NCI-H1048 (cell line): Measurements from ENCODE around the gene PCDHB7.
"Not testable (repeated sequence)": the region's sequence is repeated elsewhere in the genome, so short reads cannot be mapped to it uniquely, and the experiment has no call there.

ENCODE experiments used
- DNase-seq: peaks from one replicate; lab custom pipeline; 2025; lab: John Stamatoyannopoulos, UW

PCDHB7 gene

DNA sequence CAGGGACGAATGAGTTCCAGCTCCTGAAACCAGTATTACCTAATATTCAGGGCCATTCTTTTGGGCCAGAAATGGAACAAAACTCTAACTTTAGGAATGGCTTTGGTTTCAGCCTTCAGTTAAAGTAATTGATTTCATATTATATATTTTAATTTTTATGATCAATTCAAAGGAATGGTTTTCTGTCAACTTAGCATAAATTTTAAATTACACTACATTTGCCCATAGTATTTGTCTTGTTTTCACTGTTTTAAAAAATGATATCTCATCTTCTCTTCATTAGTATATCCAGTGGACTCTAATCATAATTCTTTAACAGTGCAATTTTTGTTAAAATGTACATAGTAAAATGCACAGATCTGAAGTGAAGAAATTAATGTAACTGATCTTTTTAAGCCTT is 7.9 kb downstream of the PCDHB7 start:
- DNase-seq: no peak

DNA sequence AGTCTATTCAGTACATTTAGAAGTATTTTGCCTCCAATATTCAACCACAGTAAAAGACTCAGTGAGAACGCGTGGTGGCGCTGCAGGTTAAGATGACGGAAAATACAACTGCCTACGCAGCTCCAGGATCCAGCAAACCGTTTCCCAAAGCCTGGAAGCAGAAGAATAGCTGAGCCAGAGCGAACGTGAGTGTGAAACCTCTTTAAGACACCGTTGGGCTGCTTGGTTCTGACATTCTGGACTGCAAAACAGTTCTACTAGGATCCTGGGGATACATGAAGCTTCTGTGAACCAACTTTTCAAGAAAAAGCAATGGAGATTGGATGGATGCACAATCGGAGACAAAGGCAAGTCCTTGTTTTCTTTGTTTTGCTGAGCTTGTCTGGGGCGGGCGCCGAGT is 9.8 kb downstream of the PCDHB7 start, which contains the start of gene PCDHB16:
Gene PCDHB16, plus strand, starts transcription at position 140 of the 400 bp plus-strand sequence. Its CDS starts 173 bp downstream, at position 313.
- no peak for DNase-seq

DNA sequence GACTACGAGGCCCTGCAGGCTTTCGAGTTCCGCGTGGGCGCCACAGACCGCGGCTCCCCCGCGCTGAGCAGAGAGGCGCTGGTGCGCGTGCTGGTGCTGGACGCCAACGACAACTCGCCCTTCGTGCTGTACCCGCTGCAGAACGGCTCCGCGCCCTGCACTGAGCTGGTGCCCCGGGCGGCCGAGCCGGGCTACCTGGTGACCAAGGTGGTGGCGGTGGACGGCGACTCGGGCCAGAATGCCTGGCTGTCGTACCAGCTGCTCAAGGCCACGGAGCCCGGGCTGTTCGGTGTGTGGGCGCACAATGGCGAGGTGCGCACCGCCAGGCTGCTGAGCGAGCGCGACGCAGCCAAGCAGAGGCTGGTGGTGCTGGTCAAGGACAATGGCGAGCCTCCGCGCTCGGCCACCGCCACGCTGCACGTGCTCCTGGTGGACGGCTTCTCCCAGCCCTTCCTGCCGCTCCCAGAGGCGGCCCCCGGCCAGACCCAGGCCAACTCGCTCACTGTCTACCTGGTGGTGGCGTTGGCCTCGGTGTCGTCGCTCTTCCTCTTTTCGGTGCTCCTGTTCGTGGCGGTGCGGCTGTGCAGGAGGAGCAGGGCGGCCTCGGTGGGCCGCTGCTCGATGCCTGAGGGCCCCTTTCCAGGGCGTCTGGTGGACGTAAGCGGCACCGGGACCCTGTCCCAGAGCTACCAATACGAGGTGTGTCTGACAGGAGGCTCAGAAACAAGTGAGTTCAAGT is 11.8 kb downstream of the PCDHB7 start:
- DNase-seq: not testable (repeated sequence)

DNA sequence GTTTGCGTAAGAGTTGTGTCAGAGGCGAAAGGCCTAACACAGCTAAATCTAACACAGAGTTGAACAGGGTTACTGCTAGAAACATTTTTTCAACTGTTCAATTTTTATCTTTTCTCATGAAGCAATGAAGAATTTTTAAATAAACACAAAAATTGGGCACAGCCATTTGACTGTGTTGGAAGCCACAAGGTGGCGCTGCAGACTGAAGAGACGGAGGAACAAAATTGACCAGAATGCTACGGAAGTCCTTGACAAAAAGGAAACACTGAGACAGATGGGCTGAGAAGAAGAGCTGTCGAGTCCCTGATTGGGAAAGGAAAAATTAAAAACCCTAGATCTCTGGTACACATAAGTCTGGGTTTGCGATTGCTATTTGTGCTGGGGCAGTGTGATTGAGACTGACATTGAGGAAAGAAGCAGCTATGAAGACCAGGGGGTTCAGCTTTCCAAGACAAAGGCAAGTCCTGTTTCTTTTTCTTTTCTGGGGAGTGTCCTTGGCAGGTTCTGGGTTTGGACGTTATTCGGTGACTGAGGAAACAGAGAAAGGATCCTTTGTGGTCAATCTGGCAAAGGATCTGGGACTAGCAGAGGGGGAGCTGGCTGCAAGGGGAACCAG is 14.6 kb downstream of the PCDHB7 start, which contains the start of gene PCDHB9:
Gene PCDHB9, plus strand, starts transcription at position 265 of the 616 bp plus-strand sequence. Its CDS starts 158 bp downstream, at position 423.
- no peak for DNase-seq

DNA sequence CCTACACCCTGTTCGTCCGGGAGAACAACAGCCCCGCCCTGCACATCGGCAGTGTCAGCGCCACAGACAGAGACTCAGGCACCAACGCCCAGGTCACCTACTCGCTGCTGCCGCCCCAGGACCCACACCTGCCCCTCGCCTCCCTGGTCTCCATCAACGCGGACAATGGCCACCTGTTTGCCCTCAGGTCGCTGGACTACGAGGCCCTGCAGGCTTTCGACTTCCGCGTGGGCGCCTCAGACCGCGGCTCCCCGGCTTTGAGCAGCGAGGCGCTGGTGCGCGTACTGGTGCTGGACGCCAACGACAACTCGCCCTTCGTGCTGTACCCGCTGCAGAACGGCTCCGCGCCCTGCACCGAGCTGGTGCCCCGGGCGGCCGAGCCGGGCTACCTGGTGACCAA is 16.2 kb downstream of the PCDHB7 start:
- DNase-seq: not testable (repeated sequence)

DNA sequence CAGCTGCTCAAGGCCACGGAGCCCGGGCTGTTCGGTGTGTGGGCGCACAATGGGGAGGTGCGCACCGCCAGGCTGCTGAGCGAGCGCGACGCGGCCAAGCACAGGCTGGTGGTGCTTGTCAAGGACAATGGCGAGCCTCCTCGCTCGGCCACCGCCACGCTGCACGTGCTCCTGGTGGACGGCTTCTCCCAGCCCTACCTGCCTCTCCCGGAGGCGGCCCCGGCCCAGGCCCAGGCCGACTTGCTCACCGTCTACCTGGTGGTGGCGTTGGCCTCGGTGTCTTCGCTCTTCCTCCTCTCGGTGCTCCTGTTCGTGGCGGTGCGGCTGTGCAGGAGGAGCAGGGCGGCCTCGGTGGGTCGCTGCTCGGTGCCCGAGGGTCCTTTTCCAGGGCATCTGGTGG is 16.7 kb downstream of the PCDHB7 start:
- not testable (repeated sequence) for DNase-seq

DNA sequence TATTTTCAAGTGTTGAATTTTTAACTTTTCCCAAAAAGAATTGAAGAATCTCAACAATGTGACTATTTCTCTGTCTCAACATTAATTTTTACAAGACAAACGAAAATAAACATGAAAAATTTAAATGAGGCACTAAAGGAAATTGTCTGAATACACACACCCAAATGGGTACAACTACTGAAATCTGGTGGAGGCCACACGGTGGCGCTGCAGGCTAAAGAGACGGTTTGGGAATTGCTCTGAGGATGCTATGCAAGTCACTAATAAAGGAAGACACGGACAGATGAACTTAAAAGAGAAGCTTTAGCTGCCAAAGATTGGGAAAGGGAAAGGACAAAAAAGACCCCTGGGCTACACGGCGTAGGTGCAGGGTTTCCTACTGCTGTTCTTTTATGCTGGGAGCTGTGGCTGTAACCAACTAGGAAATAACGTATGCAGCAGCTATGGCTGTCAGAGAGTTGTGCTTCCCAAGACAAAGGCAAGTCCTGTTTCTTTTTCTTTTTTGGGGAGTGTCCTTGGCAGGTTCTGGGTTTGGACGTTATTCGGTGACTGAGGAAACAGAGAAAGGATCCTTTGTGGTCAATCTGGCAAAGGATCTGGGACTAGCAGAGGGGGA is 19.8 kb downstream of the PCDHB7 start, which contains the start of gene PCDHB10:
Gene PCDHB10, plus strand, starts transcription at position 244 of the 616 bp plus-strand sequence. Its CDS starts 200 bp downstream, at position 444.
- DNase-seq: no peak

DNA sequence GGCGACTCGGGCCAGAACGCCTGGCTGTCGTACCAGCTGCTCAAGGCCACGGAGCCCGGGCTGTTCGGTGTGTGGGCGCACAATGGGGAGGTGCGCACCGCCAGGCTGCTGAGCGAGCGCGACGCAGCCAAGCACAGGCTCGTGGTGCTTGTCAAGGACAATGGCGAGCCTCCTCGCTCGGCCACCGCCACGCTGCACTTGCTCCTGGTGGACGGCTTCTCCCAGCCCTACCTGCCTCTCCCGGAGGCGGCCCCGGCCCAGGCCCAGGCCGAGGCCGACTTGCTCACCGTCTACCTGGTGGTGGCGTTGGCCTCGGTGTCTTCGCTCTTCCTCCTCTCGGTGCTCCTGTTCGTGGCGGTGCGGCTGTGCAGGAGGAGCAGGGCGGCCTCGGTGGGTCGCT is 21.9 kb downstream of the PCDHB7 start:
- not testable (repeated sequence) for DNase-seq

DNA sequence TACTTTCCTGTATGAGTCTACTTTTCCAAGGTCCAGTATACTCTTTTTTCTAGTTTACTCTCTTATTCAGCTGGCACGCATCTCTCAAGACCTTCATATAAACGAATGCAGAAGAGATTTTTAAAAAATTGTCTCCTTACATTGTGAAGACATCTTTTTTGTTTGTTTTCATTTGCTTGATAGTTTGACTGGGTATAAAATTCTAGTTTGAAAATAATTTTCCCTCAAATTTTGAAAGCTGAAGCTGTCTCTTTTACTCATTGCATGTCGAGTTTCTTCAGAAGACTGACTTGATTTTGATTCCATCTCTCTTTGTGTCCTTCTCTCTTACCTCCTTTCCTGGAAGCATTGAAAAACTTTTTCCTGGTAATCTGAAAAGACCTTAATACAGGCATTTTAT is 23.9 kb downstream of the PCDHB7 start:
- DNase-seq: no peak

DNA sequence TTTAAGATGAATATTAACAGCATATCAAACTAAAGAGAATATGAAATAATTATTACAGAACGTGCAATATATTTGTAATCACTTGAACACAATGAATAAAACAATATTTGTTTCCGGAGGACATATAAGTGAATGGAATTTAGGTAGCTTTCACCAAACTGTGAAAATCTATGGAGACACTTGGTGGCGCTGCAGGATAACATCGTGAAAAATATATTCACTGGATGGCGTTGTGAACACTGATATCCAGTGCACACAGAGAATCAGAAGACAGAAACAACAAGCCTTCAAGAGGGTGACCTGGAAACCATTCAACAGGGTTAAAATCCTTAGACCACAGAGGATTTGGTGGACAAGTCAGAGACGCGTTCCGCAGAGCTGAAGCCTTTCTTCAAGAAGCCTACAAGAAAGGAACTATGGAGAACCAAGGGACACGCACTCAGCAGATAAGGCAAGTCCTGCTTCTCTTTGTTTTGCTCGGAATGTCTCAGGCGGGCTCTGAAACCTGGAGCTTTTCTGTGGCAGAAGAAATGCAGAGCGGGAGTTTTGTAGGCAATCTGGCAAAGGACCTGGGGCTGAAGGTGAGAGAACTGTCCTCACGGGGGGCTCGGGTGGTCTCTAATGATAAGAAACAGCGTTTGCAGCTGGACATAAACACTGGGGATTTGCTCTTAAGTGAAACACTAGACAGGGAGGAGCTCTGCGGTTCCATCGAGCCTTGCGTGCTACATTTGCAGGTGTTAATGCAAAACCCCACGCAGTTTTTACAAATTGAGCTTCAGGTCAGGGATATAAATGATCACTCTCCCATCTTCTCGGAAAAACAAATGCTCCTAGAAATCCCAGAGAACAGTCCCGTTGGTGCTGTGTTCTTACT is 27.2 kb downstream of the PCDHB7 start, which contains the start of gene PCDHB11:
Gene PCDHB11, plus strand, starts transcription at position 269 of the 877 bp plus-strand sequence. Its CDS starts 148 bp downstream, at position 417.
- no peak for DNase-seq

DNA sequence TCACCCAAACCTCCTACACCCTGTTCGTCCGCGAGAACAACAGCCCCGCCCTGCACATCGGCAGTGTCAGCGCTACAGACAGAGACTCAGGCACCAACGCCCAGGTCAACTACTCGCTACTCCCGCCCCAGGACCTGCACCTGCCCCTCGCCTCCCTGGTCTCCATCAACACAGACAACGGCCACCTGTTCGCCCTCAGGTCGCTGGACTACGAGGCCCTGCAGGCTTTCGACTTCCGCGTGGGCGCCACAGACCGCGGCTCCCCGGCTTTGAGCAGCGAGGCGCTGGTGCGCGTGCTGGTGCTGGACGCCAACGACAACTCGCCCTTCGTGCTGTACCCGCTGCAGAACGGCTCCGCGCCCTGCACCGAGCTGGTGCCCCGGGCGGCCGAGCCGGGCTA is 28.7 kb downstream of the PCDHB7 start:
- not testable (repeated sequence) for DNase-seq

DNA sequence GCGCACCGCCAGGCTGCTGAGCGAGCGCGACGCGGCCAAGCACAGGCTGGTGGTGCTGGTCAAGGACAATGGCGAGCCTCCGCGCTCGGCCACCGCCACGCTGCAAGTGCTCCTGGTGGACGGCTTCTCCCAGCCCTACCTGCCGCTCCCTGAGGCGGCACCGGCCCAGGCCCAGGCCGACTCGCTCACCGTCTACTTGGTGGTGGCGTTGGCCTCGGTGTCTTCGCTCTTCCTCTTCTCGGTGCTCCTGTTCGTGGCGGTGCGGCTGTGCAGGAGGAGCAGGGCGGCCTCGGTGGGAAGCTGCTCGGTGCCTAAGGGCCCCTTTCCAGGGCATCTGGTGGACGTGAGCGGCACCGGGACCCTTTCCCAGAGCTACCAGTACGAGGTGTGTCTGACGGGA is 29.2 kb downstream of the PCDHB7 start:
- not testable (repeated sequence) for DNase-seq

DNA sequence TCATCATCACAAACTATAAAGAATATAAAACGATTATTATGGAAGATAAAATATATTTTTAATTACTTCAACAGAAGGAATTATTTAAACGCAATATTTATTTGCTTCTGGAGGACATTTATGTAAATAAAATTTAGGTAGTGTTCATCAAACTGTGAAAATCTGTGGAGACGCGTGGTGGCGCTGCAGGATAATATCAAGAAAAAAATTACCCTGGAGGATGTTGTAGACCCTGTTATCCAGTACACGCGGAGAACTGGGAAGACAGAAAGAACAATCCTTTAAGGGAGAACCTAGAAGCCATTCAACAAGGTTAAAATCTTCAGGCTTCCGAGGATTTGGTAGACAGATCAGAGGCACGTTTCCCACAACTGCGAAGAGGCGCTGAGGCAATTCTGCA is 36.0 kb downstream of the PCDHB7 start, which contains the start of gene PCDHB12:
Gene PCDHB12, plus strand, starts transcription at position 242 of the 400 bp plus-strand sequence. CDS start 189 bp downstream, outside the sequence.
- no peak for DNase-seq

DNA sequence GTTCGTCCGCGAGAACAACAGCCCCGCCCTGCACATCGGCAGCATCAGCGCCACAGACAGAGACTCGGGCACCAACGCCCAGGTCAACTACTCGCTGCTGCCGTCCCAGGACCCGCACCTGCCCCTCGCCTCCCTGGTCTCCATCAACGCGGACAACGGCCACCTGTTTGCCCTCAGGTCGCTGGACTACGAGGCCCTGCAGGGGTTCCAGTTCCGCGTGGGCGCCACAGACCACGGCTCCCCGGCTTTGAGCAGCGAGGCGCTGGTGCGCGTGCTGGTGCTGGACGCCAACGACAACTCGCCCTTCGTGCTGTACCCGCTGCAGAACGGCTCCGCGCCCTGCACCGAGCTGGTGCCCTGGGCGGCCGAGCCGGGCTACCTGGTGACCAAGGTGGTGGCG is 37.8 kb downstream of the PCDHB7 start:
- not testable (repeated sequence) for DNase-seq

DNA sequence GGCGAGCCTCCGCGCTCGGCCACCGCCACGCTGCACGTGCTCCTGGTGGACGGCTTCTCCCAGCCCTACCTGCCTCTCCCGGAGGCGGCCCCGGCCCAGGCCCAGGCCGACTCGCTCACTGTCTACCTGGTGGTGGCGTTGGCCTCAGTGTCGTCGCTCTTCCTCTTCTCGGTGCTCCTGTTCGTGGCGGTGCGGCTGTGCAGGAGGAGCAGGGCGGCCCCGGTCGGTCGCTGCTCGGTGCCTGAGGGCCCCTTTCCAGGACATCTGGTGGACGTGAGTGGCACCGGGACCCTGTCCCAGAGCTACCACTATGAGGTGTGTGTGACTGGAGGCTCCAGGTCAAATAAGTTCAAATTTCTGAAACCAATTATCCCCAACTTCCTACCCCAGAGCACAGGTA is 38.4 kb downstream of the PCDHB7 start:
- not testable (repeated sequence) for DNase-seq

DNA sequence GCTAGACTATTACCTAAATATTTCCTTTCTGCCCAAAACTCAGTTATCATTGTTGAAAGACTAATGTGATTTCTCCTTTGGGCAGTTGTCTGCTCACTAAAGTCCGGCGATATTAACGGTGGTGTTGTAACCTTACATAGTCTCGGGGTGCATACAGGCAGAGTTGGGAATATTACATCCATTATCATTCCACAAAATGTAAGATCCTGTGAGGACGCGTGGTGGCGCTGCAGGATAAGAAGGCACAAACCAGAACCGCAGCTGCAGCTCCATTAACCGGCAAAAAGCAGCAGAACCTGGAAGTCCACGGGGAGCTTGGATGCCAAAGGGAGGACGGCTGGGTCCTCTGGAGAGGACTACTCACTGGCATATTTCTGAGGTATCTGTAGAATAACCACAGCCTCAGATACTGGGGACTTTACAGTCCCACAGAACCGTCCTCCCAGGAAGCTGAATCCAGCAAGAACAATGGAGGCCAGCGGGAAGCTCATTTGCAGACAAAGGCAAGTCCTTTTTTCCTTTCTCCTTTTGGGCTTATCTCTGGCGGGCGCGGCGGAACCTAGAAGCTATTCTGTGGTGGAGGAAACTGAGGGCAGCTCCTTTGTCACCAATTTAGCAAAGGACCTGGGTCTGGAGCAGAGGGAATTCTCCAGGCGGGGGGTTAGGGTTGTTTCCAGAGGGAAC is 41.4 kb downstream of the PCDHB7 start, which contains the start of gene PCDHB13:
Gene PCDHB13, plus strand, starts transcription at position 264 of the 684 bp plus-strand sequence. Its CDS starts 205 bp downstream, at position 469.
- not testable (repeated sequence) for DNase-seq

DNA sequence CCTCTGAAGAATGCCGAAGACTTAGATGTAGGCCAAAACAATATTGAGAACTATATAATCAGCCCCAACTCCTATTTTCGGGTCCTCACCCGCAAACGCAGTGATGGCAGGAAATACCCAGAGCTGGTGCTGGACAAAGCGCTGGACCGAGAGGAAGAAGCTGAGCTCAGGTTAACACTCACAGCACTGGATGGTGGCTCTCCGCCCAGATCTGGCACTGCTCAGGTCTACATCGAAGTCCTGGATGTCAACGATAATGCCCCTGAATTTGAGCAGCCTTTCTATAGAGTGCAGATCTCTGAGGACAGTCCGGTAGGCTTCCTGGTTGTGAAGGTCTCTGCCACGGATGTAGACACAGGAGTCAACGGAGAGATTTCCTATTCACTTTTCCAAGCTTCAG is 42.1 kb downstream of the PCDHB7 start:
- not testable (repeated sequence) for DNase-seq

DNA sequence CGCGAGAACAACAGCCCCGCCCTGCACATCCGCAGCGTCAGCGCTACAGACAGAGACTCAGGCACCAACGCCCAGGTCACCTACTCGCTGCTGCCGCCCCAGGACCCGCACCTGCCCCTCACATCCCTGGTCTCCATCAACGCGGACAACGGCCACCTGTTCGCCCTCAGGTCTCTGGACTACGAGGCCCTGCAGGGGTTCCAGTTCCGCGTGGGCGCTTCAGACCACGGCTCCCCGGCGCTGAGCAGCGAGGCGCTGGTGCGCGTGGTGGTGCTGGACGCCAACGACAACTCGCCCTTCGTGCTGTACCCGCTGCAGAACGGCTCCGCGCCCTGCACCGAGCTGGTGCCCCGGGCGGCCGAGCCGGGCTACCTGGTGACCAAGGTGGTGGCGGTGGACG is 43.1 kb downstream of the PCDHB7 start:
- DNase-seq: not testable (repeated sequence)

DNA sequence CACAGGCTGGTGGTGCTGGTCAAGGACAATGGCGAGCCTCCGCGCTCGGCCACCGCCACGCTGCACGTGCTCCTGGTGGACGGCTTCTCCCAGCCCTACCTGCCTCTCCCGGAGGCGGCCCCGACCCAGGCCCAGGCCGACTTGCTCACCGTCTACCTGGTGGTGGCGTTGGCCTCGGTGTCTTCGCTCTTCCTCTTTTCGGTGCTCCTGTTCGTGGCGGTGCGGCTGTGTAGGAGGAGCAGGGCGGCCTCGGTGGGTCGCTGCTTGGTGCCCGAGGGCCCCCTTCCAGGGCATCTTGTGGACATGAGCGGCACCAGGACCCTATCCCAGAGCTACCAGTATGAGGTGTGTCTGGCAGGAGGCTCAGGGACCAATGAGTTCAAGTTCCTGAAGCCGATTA is 43.6 kb downstream of the PCDHB7 start:
- DNase-seq: not testable (repeated sequence)

DNA sequence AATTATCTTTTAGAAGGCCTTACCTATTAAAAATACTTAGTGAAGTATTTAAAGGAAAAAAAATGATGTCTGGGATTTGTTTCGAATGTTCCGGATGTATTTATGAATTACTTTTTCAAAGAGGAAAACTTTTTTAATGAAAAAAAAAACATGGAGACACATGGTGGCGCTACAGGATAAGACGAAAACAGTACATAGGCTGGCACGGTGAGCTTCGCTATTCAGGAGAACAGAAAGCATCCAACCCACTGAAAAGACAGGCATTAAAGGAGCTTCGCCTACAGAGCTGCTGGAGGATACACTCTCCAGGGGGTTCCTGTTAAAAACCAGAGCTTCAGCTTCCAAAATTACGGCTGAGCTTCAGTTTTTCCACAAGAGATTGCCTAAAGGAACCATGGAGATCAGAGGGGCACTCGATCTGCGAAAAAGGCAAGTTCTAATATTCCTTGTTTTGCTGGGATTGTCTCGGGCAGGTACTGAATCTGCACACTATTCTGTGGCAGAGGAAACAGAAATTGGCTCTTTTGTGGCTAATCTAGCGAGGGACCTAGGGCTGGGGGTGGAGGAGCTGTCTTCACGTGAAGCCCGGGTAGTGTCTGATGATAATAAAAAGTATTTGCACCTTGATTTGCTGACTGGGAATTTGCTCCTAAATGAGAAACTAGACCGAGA is 50.8 kb downstream of the PCDHB7 start, which contains the start of gene PCDHB14:
Gene PCDHB14, plus strand, starts transcription at position 232 of the 672 bp plus-strand sequence. Its CDS starts 163 bp downstream, at position 395.
- no peak for DNase-seq
